22Rv1 (cell line): ENCODE data around the gene SLC7A7.

ENCODE experiments used
- ZFX ChIP-seq: fragments of 450-650 bp; IDR thresholded peaks from 2 replicates; pipeline ENCODE4 v1.6.1; 2017; ENCODE audit warnings: antibody characterized with exemption, borderline replicate concordance
- TF ChIP-seq, protein P1 (sequence below): fragments of 450-650 bp; IDR thresholded peaks from 2 replicates; pipeline ENCODE4 v1.5.1; 2017; ENCODE audit warnings: mild to moderate bottlenecking

DNA sequence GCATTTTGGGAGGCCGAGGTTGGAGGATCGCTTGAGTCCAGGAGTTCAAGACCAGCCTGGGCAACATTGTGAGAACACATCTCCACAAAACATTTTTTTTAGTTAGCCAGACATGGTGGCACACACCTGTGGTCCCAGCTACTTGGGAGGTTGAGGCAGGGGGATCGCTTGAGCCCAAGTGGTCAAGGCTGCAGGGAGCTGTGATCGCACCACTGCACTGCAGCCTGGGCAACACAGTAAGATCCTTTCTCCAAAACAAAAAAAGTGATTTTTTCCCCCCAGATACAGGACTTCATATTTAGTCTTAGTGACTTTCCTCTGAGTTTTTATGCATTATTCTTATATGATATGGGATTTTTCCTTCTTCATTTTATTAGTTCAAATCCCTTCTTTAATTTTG, 28.6 kb downstream of the SLC7A7 start:
- TF ChIP-seq, protein P1, sequence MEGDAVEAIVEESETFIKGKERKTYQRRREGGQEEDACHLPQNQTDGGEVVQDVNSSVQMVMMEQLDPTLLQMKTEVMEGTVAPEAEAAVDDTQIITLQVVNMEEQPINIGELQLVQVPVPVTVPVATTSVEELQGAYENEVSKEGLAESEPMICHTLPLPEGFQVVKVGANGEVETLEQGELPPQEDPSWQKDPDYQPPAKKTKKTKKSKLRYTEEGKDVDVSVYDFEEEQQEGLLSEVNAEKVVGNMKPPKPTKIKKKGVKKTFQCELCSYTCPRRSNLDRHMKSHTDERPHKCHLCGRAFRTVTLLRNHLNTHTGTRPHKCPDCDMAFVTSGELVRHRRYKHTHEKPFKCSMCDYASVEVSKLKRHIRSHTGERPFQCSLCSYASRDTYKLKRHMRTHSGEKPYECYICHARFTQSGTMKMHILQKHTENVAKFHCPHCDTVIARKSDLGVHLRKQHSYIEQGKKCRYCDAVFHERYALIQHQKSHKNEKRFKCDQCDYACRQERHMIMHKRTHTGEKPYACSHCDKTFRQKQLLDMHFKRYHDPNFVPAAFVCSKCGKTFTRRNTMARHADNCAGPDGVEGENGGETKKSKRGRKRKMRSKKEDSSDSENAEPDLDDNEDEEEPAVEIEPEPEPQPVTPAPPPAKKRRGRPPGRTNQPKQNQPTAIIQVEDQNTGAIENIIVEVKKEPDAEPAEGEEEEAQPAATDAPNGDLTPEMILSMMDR: no peak
- no peak for TF ChIP-seq ZFX
